ENCODE data around the gene NTF3. TPM values are rescaled to one million over a fixed set of nuclear protein-coding genes. Genes with fewer than 3 reads are reported as not detected.
A peak's percentile ranks its signal among the peaks of the same experiment; 100 is the strongest.

NTF3 gene
- total RNA-seq: 100 to 1,000 TPM in 1 of 8 experiments, 10 to 100 TPM in 2, 1 to 10 TPM in 5; 1.1 to 156 (median 7.7) TPM

GRCh38 chr12:5432011-5432400 is at the start of gene NTF3:
NTF3 (plus strand) TSS chr12:5432108; CDS start chr12:5432325, 217 bp downstream.
- peak; percentile 37 to 67 (median 54) for ATAC-seq (replicated peaks in 6 of 8)
- 0 to 3% (median 1%) methylated on average over 4 to 13 of the region's 34 CpGs; no CpG with 5 or more reads in 6 of the 10 experiments for WGBS, 10 experiments
- in situ Hi-C loops (cut with MboI; ENCODE audit: low pct_unique_long_range_greater_than_20kb in 2 of 9, low sequenced_read_pairs in 9 of 9, unreplicated experiment in 9 of 9): loop anchor here in 6 of 9 experiments (25.0 kb wide), 3 partner anchors 220 to 355 kb away; no protein-coding TSS in a partner anchor
- Histone ChIP-seq H3K4me1 (replicated peaks in 1 of 2) (peaks cover 30 to 31% of the 10 kb centered on the region in 2 donors), H3K27ac (no peak within 1 kb of the TSS), H3K4me3 (peak within 1 kb of the TSS; percentile 28 to 43 (median 39))

- no peak overlapping the region for H3K27ac ChIP-seq
- WGBS, 10 experiments: 0 to 86% (median 30%) methylated on average over 1 to 4 of the region's 4 CpGs; no CpG with 5 or more reads in 2 of the 10 experiments
- peak in 4 of 8 experiments; percentile 52 to 80 (median 66) for ATAC-seq (replicated peaks in 6 of 8)
- H3K4me1 ChIP-seq (replicated peaks in 1 of 2): peaks cover 0 to 12% of the 10 kb centered on the region in 2 donors
- in situ Hi-C loops (cut with MboI; ENCODE audit: low pct_unique_long_range_greater_than_20kb in 2 of 9, low sequenced_read_pairs in 9 of 9, unreplicated experiment in 9 of 9): no loop called here
- H3K4me3 ChIP-seq: no peak overlapping the region
Observed at GRCh38 chr12:5384015-5384414, 47.9 kb upstream of the NTF3 start.

GRCh38 chr12:5388581-5389535 is 43.0 kb upstream of the NTF3 start:
- H3K27ac ChIP-seq: no peak overlapping the region
- H3K4me3 ChIP-seq: no peak overlapping the region
- peak in 1 of 8 experiments; percentile 13 for ATAC-seq (replicated peaks in 6 of 8)
- WGBS, 10 experiments: 29 to 83% (median 72%) methylated on average over 1 to 5 of the region's 5 CpGs; no CpG with 5 or more reads in 1 of the 10 experiments
- H3K4me1 ChIP-seq (replicated peaks in 1 of 2): peaks cover 0 to 8% of the 10 kb centered on the region in 2 donors
- in situ Hi-C loops (cut with MboI; ENCODE audit: low pct_unique_long_range_greater_than_20kb in 2 of 9, low sequenced_read_pairs in 9 of 9, unreplicated experiment in 9 of 9): no loop called here

DNA sequence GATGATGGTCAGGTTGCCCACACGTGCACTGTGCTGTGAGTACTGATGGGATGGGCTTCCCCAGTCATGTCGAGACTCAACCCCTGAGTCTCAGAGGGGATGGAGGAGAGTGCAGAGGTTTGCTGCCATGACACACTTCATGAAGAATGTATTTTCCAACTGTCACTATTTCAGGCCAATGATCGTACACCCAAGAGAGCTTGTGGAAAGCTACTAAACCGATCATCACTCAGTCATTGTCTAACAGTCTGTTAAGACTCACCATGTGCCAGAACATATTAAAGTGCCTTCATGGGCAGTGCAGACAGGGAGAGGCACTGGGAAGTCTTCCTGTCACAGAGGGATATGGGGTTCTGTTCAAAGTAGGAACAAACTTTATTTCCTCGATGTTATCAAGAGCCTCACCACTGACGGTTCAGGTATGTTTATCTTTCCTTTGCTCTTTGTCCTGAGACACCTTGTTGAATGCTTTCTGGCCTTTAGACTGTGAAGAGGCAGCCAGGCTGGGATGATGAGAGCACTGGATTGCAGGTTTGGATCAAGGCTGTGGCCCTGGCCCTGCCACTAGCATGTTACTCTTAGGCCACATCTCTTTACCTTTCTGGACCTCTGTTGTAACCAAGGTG is 41.6 kb upstream of the NTF3 start:
- in situ Hi-C loops (cut with MboI; ENCODE audit: low pct_unique_long_range_greater_than_20kb in 2 of 9, low sequenced_read_pairs in 9 of 9, unreplicated experiment in 9 of 9): no loop called here
- 40 to 92% (median 69%) methylated on average over 2 to 4 of the region's 6 CpGs; no CpG with 5 or more reads in 2 of the 10 experiments for WGBS, 10 experiments
- ATAC-seq (replicated peaks in 6 of 8): peak in 1 of 8 experiments; percentile 23

GRCh38 chr12:5391653-5392052 is 40.3 kb upstream of the NTF3 start:
- WGBS, 10 experiments: 0 to 78% (median 20%) methylated on average over 1 to 2 of the region's 2 CpGs; no CpG with 5 or more reads in 5 of the 10 experiments
- no peak overlapping the region for H3K4me3 ChIP-seq
- H3K27ac ChIP-seq: no peak overlapping the region
- peaks cover 9 to 13% of the 10 kb centered on the region in 2 donors for H3K4me1 ChIP-seq (replicated peaks in 1 of 2)
- peak in 3 of 8 experiments; percentile 57 to 93 (median 75) for ATAC-seq (replicated peaks in 6 of 8)
- in situ Hi-C loops (cut with MboI; ENCODE audit: low pct_unique_long_range_greater_than_20kb in 2 of 9, low sequenced_read_pairs in 9 of 9, unreplicated experiment in 9 of 9): no loop called here

More for the DNA sequence above, 41.6 kb upstream of the NTF3 start:
- no peak overlapping the region for H3K4me3 ChIP-seq
- H3K4me1 ChIP-seq (replicated peaks in 1 of 2): peaks cover under 1 to 1% of the 10 kb centered on the region in 2 donors
- no peak overlapping the region for H3K27ac ChIP-seq

DNA sequence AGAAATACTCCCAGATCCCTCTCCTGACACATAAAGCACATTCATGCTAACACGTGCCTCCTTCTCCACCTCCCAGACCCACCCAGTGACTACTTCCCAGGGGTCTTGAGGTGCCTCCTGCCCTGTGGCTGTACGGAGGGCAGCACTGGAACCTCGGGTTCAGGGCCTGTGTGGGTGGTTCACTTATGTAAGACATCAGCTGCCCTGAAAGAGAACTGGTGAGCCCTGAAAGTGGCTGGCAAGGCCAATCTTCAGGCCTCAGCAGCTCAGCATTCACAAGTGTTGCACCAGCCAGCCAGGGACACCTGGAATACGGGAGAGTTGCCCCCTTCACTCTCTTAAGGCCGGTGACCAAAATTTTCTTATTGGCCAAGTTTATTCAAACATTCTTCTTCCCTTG is 38.9 kb upstream of the NTF3 start:
- peaks cover 9 to 17% of the 10 kb centered on the region in 2 donors for H3K4me1 ChIP-seq (replicated peaks in 1 of 2)
- 66 to 100% (median 85%) methylated on average over 1 to 5 of the region's 5 CpGs; no CpG with 5 or more reads in 5 of the 10 experiments for WGBS, 10 experiments
- in situ Hi-C loops (cut with MboI; ENCODE audit: low pct_unique_long_range_greater_than_20kb in 2 of 9, low sequenced_read_pairs in 9 of 9, unreplicated experiment in 9 of 9): no loop called here
- H3K4me3 ChIP-seq: no peak overlapping the region
- ATAC-seq (replicated peaks in 6 of 8): no peak
- H3K27ac ChIP-seq: no peak overlapping the region

DNA sequence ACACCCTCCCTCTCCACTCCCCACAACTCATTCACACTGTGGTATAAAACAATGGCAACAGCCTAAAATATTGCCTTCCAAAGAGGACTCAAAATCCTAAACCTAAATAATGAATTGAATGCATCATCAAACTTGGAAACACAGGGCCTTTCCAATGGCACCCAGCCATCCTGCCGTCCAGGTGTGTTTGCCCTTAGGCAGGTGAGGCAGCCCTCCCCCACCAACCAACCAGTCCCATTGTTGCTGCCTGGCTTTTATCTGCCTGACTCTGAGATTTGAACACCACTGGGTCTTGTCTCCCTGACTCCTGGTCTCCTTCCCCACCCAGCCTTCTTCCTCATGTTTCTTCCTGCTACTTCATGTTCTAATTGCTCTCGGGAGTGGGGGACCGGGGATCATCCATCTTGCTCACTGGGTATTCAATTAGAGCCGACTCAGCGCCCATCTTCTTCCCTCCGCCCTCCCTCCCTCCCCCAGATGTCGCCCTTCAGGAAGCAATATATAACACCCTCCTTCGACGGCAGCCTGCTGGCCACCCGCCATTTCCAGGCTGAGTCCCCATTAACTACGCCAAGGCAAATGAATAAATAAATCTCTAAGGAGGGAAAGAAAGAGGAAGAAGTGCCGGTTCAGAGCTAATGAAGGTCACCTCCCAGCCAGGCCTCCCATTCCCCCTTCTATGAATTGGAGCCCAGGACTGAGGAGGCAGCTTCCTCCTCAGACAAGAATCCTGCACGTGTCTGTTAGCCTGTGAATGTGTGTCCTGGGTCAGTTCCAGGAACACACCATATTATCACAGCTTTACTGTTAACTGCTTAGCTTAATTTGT is 36.3 kb upstream of the NTF3 start:
- Histone ChIP-seq H3K4me3 (no peak overlapping the region), H3K27ac (peak overlapping the region in 1 of 2 donors; percentile 58), H3K4me1 (replicated peaks in 1 of 2) (peaks cover 9 to 17% of the 10 kb centered on the region in 2 donors)
- in situ Hi-C loops (cut with MboI; ENCODE audit: low pct_unique_long_range_greater_than_20kb in 2 of 9, low sequenced_read_pairs in 9 of 9, unreplicated experiment in 9 of 9): no loop called here
- WGBS, 10 experiments: 0 to 100% (median 19%) methylated on average over 1 to 6 of the region's 13 CpGs; no CpG with 5 or more reads in 3 of the 10 experiments
- peak in 6 of 8 experiments; percentile 34 to 93 (median 86) for ATAC-seq (replicated peaks in 6 of 8)

GRCh38 chr12:5396541-5396940 is 35.4 kb upstream of the NTF3 start:
- WGBS, 10 experiments: 0 to 80% (median 80%) methylated on average over 1 of the region's 1 CpG; no CpG with 5 or more reads in 7 of the 10 experiments
- Histone ChIP-seq H3K27ac (peak overlapping the region in 1 of 2 donors; percentile 58), H3K4me3 (no peak overlapping the region), H3K4me1 (replicated peaks in 1 of 2) (peaks cover 9 to 17% of the 10 kb centered on the region in 2 donors)
- in situ Hi-C loops (cut with MboI; ENCODE audit: low pct_unique_long_range_greater_than_20kb in 2 of 9, low sequenced_read_pairs in 9 of 9, unreplicated experiment in 9 of 9): no loop called here
- ATAC-seq (replicated peaks in 6 of 8): peak in 1 of 8 experiments; percentile 21

- in situ Hi-C loops (cut with MboI; ENCODE audit: low pct_unique_long_range_greater_than_20kb in 2 of 9, low sequenced_read_pairs in 9 of 9, unreplicated experiment in 9 of 9): no loop called here
- Histone ChIP-seq H3K4me3 (no peak overlapping the region), H3K4me1 (replicated peaks in 1 of 2) (peaks cover 9 to 17% of the 10 kb centered on the region in 2 donors), H3K27ac (no peak overlapping the region)
- no peak for ATAC-seq (replicated peaks in 6 of 8)
- 60 to 100% (median 85%) methylated on average over 1 to 2 of the region's 2 CpGs; no CpG with 5 or more reads in 3 of the 10 experiments for WGBS, 10 experiments
Observed at GRCh38 chr12:5399266-5399665, 32.6 kb upstream of the NTF3 start.

DNA sequence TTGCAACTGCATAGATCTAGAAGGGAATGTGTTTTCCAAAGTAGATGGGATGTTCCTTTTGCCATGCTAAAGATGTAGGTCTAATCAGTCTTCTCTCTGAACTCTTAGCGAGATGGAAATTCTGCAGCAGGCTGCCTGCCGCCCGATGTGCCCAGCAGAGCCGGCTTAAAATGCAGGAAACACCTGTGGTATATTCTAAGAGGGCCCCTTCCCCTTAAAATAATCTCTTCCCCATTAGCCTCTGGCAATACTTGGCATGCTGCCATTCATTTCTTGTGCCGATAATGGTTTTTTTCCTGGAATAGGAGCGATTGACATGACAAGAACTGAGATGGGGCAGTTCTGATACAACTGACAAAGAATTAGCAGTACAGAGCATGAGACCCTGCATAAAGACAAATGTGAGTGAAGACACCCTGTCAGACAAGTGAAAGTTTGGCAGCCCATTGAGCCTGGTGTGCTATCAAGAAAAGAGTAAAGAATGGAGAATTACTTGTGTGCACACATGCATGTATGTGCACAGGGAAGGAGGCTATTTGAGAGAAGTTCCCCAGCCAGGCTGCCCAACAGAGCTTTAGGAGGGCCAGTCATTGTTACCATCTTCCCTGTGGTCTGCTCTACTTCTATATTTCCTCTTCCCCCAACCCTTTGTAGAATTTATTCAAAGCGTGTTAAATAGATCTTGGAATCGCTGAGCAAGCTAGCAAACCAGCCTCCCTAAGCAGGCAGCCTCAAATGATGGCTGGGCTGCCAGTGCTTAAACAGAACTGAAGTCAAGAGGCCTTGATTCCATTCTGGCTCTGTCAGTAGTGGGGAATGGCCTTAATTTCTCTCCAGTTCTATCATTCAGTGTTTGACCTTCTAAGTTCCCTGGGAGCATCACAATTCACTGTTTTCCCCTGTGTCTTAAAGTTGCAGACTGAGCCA is 29.6 kb upstream of the NTF3 start:
- in situ Hi-C loops (cut with MboI; ENCODE audit: low pct_unique_long_range_greater_than_20kb in 2 of 9, low sequenced_read_pairs in 9 of 9, unreplicated experiment in 9 of 9): loop anchor here in 1 of 9 experiments (25.0 kb wide), 1 partner anchor 190 kb away; no protein-coding TSS in a partner anchor
- no peak overlapping the region for H3K4me3 ChIP-seq
- H3K4me1 ChIP-seq (replicated peaks in 1 of 2): peaks cover 0 to 11% of the 10 kb centered on the region in 2 donors
- ATAC-seq (replicated peaks in 6 of 8): no peak
- no peak overlapping the region for H3K27ac ChIP-seq
- 48 to 100% (median 87%) methylated on average over 1 to 8 of the region's 8 CpGs; no CpG with 5 or more reads in 1 of the 10 experiments for WGBS, 10 experiments

- Histone ChIP-seq H3K4me3 (no peak overlapping the region), H3K27ac (no peak overlapping the region), H3K4me1 (replicated peaks in 1 of 2) (peaks cover 0 to 18% of the 10 kb centered on the region in 2 donors)
- in situ Hi-C loops (cut with MboI; ENCODE audit: low pct_unique_long_range_greater_than_20kb in 2 of 9, low sequenced_read_pairs in 9 of 9, unreplicated experiment in 9 of 9): loop anchor here in 1 of 9 experiments (25.0 kb wide), 1 partner anchor 191 kb away; no protein-coding TSS in a partner anchor
- WGBS, 10 experiments: 11 to 100% (median 61%) methylated on average over 1 to 3 of the region's 3 CpGs
- ATAC-seq (replicated peaks in 6 of 8): no peak
Observed at GRCh38 chr12:5403411-5403810, 28.5 kb upstream of the NTF3 start.

Measured in motor neuron (in vitro differentiated cells).